Measurements from ENCODE around the gene DOCK10.
"Not testable (repeated sequence)": the region's sequence is repeated elsewhere in the genome, so short reads cannot be mapped to it uniquely, and the experiment has no call there.

DOCK10 gene

GRCh38 chr2:225041851-225042799 is at the start of gene DOCK10:
Gene DOCK10, minus strand, starts transcription at chr2:225042468. Its CDS starts 94 bp downstream, at chr2:225042374.
- peak; percentile 68 for DNase-seq

- DNase-seq: no peak
Measured at GRCh38 chr2:225091336-225091735, 49.1 kb upstream of the DOCK10 start.

- DNase-seq: no peak
Measured at GRCh38 chr2:225090746-225091145, 48.5 kb upstream of the DOCK10 start.

GRCh38 chr2:225086915-225087314 is 44.6 kb upstream of the DOCK10 start:
- DNase-seq: no peak

- DNase-seq: no peak
Measured at GRCh38 chr2:225086439-225086838, 44.2 kb upstream of the DOCK10 start.

GRCh38 chr2:225083276-225083675 is 41.0 kb upstream of the DOCK10 start:
- no peak for DNase-seq

- DNase-seq: no peak
Measured at GRCh38 chr2:225076125-225076524, 33.9 kb upstream of the DOCK10 start.

GRCh38 chr2:225074919-225075681 is 32.8 kb upstream of the DOCK10 start:
- DNase-seq: no peak

GRCh38 chr2:225074366-225074765 is 32.1 kb upstream of the DOCK10 start:
- no peak for DNase-seq

- DNase-seq: no peak
Measured at GRCh38 chr2:225073198-225073597, 30.9 kb upstream of the DOCK10 start.

GRCh38 chr2:225072444-225072843 is 30.2 kb upstream of the DOCK10 start:
- no peak for DNase-seq

GRCh38 chr2:225070811-225071210 is 28.5 kb upstream of the DOCK10 start:
- DNase-seq: no peak

GRCh38 chr2:225069966-225070365 is 27.7 kb upstream of the DOCK10 start:
- DNase-seq: no peak

GRCh38 chr2:225069477-225069876 is 27.2 kb upstream of the DOCK10 start:
- no peak for DNase-seq

GRCh38 chr2:225065882-225066281 is 23.6 kb upstream of the DOCK10 start:
- no peak for DNase-seq

- no peak for DNase-seq
Measured at GRCh38 chr2:225064928-225065327, 22.7 kb upstream of the DOCK10 start.

- no peak for DNase-seq
Measured at GRCh38 chr2:225064362-225064761, 22.1 kb upstream of the DOCK10 start.

- no peak for DNase-seq
Measured at GRCh38 chr2:225056330-225057073, 14.2 kb upstream of the DOCK10 start.

GRCh38 chr2:225055714-225056113 is 13.4 kb upstream of the DOCK10 start:
- DNase-seq: no peak

- no peak for DNase-seq
Measured at GRCh38 chr2:225052703-225053102, 10.4 kb upstream of the DOCK10 start.

GRCh38 chr2:225047502-225047901 is 5.2 kb upstream of the DOCK10 start:
- DNase-seq: not testable (repeated sequence)

GRCh38 chr2:225042800-225043167 is 516 bp upstream of the DOCK10 start:
- DNase-seq: no peak

GRCh38 chr2:225041207-225041850 is 939 bp downstream of the DOCK10 start:
- DNase-seq: peak; percentile 71
